Measurements from ENCODE around the gene TNS1. TPM values are rescaled to one million over a fixed set of nuclear protein-coding genes. Genes with fewer than 3 reads are reported as not detected.
A peak's percentile ranks its signal among the peaks of the same experiment; 100 is the strongest.

The TNS1 gene
- total and polyA plus RNA-seq, 7 donors = 73.4 to 742 (median 276) TPM

DNA sequence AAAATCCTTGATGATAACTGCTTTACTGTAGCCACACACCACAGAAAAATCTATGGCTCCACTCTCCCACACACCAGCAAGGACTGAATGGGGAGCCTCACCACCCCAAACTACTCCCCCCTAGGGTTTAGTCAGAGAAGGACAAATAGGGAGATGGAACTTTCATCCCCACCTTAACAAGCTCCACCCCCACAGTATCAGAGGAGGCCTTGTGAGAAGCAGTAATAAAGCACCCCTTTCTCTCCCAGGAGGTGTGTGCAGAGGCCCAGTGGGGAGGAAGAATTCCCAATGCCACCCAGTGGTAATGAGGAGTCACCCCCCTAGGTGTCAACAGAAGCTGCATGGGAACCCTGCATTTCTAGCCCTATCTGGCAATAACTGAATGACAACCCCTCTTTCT is 224.9 kb downstream of the TNS1 start:
- Histone ChIP-seq H3K9me3 (no peaks in the 10 kb centered on the region), H3K4me3 (no peak overlapping the region), H3K4me1 (no peaks in the 10 kb centered on the region), H3K27ac (no peak overlapping the region), H3K36me3 (ENCODE audit: insufficient read depth in 1 of 2, low read depth in 1 of 2) (peaks cover 0 to 27% of the 10 kb centered on the region in 2 donors), H3K27me3 (ENCODE audit: insufficient read depth in 3 of 3, low read length in 2 of 3) (no peaks in the 10 kb centered on the region)
- no peak for ATAC-seq
- no peak for DNase-seq
- TF ChIP-seq, protein P1, sequence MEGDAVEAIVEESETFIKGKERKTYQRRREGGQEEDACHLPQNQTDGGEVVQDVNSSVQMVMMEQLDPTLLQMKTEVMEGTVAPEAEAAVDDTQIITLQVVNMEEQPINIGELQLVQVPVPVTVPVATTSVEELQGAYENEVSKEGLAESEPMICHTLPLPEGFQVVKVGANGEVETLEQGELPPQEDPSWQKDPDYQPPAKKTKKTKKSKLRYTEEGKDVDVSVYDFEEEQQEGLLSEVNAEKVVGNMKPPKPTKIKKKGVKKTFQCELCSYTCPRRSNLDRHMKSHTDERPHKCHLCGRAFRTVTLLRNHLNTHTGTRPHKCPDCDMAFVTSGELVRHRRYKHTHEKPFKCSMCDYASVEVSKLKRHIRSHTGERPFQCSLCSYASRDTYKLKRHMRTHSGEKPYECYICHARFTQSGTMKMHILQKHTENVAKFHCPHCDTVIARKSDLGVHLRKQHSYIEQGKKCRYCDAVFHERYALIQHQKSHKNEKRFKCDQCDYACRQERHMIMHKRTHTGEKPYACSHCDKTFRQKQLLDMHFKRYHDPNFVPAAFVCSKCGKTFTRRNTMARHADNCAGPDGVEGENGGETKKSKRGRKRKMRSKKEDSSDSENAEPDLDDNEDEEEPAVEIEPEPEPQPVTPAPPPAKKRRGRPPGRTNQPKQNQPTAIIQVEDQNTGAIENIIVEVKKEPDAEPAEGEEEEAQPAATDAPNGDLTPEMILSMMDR (IDR thresholded peaks at IDR 0.05) = no peak
- intact Hi-C loops (cut with DNase I) = no loop called here

DNA sequence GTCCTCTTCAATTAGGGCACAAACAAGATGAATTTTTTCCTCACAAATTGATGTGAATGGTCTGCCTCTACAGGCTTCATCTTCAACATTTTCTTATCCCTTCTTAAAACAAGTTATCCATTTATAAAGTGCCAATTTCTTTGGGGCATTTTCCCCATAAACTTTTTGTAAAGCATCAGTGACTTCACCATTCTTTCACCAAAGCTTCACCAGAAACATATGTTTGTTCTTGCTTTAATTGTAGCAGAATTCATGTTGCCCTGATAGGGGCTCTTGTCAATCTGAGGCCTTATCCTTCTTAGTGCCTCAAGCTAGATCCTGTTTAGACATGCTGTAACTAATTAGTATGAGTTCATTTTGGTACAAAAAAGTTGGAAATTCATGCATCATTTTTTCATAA is 226.2 kb downstream of the TNS1 start:
- H3K36me3 ChIP-seq (ENCODE audit: insufficient read depth in 1 of 2, low read depth in 1 of 2) = peaks cover 0 to 14% of the 10 kb centered on the region in 2 donors
- H3K27ac ChIP-seq = no peak overlapping the region
- ATAC-seq (no peak), DNase-seq (no peak)
- TF ChIP-seq, protein P1 (IDR thresholded peaks at IDR 0.05) = no peak
- no peaks in the 10 kb centered on the region for H3K9me3 ChIP-seq
- intact Hi-C loops (cut with DNase I) = no loop called here
- no peaks in the 10 kb centered on the region for H3K27me3 ChIP-seq (ENCODE audit: insufficient read depth in 3 of 3, low read length in 2 of 3)
- no peak overlapping the region for H3K4me3 ChIP-seq
- H3K4me1 ChIP-seq = no peaks in the 10 kb centered on the region

DNA sequence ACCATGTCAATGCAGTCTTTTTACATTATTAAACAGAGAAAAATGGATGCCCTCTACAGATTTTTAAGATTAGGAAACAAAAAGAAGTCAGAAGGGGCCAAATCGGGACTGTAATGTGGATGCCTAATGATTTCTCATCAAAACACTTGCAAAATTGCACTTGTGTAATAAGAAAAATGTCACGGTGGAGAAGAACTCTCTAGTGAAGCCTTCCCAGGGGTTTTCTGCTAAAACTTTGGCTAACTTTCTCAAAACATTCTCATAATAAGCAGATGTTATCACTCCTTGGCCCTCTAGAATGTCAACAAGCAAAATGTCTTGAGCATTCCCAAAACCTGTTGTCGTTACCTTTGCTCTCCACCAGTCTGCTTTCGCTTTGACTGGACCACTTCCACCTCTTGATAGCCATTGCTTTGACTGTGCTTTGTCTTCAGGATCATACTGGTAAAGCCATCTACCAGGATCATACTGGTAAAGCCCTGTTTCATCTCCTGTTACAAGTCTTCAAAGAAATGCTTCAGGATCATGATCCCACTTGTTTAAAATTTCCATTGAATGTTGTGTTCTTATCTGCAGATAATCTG is 226.8 kb downstream of the TNS1 start:
- no peaks in the 10 kb centered on the region for H3K4me1 ChIP-seq
- peaks cover 0 to 8% of the 10 kb centered on the region in 2 donors for H3K36me3 ChIP-seq (ENCODE audit: insufficient read depth in 1 of 2, low read depth in 1 of 2)
- no peak overlapping the region for H3K27ac ChIP-seq
- H3K27me3 ChIP-seq (ENCODE audit: insufficient read depth in 3 of 3, low read length in 2 of 3) = no peaks in the 10 kb centered on the region
- intact Hi-C loops (cut with DNase I) = no loop called here
- 61 to 70% (median 62%) methylated on average over 4 of the region's 4 CpGs for WGBS, 3 donors
- H3K4me3 ChIP-seq = no peak overlapping the region
- TF ChIP-seq, protein P1 (IDR thresholded peaks at IDR 0.05) = no peak
- ATAC-seq (peak in 1 of 4 donors; percentile 41), DNase-seq (no peak)
- H3K9me3 ChIP-seq = no peaks in the 10 kb centered on the region

DNA sequence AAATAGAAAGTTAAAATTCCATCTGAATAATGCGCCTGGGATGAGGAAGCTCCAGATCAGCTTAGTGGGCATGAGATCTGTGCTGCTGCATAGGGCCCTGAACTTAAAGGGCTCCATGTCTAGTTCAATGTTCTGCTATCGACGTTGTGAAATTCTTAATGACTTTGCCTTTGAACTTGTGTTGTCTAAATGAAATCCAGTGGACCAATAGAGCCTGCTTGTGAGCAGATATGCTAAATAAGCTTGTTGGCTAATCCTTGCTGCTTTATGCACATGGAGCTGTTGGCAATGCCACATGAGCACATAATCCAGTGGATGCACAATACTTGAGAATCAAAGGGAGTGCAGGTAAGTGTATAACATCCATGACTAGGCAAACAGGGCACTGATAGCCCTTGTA is 228.6 kb downstream of the TNS1 start:
- no peak for ATAC-seq
- 85 to 89% (median 86%) methylated on average over 3 of the region's 3 CpGs for WGBS, 3 donors
- no peak overlapping the region for H3K4me3 ChIP-seq
- H3K9me3 ChIP-seq = no peaks in the 10 kb centered on the region
- TF ChIP-seq, protein P1 (IDR thresholded peaks at IDR 0.05) = no peak
- no peaks in the 10 kb centered on the region for H3K27me3 ChIP-seq (ENCODE audit: insufficient read depth in 3 of 3, low read length in 2 of 3)
- H3K4me1 ChIP-seq = no peaks in the 10 kb centered on the region
- intact Hi-C loops (cut with DNase I) = no loop called here
- H3K36me3 ChIP-seq (ENCODE audit: insufficient read depth in 1 of 2, low read depth in 1 of 2) = peaks cover 0 to 8% of the 10 kb centered on the region in 2 donors
- no peak for DNase-seq
- no peak overlapping the region for H3K27ac ChIP-seq

DNA sequence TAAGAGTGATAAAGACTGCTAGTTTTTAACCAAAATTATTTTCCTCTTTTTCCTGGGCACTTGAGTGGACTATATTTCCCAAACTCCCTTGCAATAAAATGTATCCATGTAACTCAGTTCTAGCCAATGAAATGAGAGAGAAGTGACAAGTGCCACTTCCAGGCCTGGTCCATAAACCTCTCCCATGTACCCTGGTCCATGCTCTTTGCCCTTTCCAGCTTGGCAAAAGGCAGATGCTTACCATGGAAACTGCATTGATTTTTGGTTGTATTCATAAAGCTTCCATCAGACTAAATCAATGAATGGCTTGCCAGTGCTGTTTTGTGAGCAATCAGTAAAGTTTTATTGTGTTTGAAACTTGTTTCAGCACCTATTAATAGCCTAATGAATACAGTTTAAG is 229.3 kb downstream of the TNS1 start:
- TF ChIP-seq, protein P1 (IDR thresholded peaks at IDR 0.05) = no peak
- no peak for DNase-seq
- H3K4me1 ChIP-seq = no peaks in the 10 kb centered on the region
- no peak overlapping the region for H3K4me3 ChIP-seq
- peaks cover 0 to 8% of the 10 kb centered on the region in 2 donors for H3K36me3 ChIP-seq (ENCODE audit: insufficient read depth in 1 of 2, low read depth in 1 of 2)
- no peaks in the 10 kb centered on the region for H3K9me3 ChIP-seq
- H3K27me3 ChIP-seq (ENCODE audit: insufficient read depth in 3 of 3, low read length in 2 of 3) = no peaks in the 10 kb centered on the region
- intact Hi-C loops (cut with DNase I) = no loop called here
- no peak for ATAC-seq
- H3K27ac ChIP-seq = no peak overlapping the region
